ENCODE data around the gene PELI2.

Gene PELI2

GRCh38 chr14:56115976-56116893, 2.0 kb upstream of the PELI2 start:
- Histone ChIP-seq H3K9me3 (ENCODE audit: insufficient read depth, low read length) (no peaks in the 10 kb centered on the region), H3K27me3 (ENCODE audit: low read length) (no peaks in the 10 kb centered on the region), H4K20me1 (ENCODE audit: low read depth, low read length) (no peaks in the 10 kb centered on the region), H3K27ac (ENCODE audit: low read depth, low read length) (no peak overlapping the region), H3K9me2 (replicated peaks; ENCODE audit: insufficient read depth, low read length) (no peaks in the 10 kb centered on the region), H3K36me3 (ENCODE audit: low read length) (no peaks in the 10 kb centered on the region), H3K4me2 (ENCODE audit: low read depth, low read length, poor library complexity, severe bottlenecking) (no peak overlapping the region), H3F3A (ENCODE audit: insufficient read depth) (no peaks in the 10 kb centered on the region), H3K9ac (ENCODE audit: low read length) (no peak overlapping the region), H3K4me3 (ENCODE audit: insufficient read depth, low read length, poor library complexity, severe bottlenecking) (no peak overlapping the region), H2AFZ (ENCODE audit: low read depth, low read length, severe bottlenecking) (no peak overlapping the region), H3K79me2 (ENCODE audit: insufficient read depth, low read length) (no peaks in the 10 kb centered on the region)
- TF ChIP-seq EZH2phosphoT487 (conservative IDR thresholded peaks at IDR 0.05; ENCODE audit: low read length), result no peak
- TF ChIP-seq CTCF (IDR thresholded peaks at IDR 0.05; ENCODE audit: insufficient read depth, low read length, poor library complexity, severe bottlenecking), result no peak

GRCh38 chr14:56118611-56119181, 485 bp downstream of the PELI2 start:
- Histone ChIP-seq H3K27me3 (ENCODE audit: low read length) (no peaks in the 10 kb centered on the region; the same call in 1 of the 2 replicates), H3K9me2 (replicated peaks; ENCODE audit: insufficient read depth, low read length) (no peaks in the 10 kb centered on the region), H3F3A (ENCODE audit: insufficient read depth) (no peaks in the 10 kb centered on the region), H3K9ac (ENCODE audit: low read length) (peak overlapping the region; percentile 62), H3K4me3 (ENCODE audit: insufficient read depth, low read length, poor library complexity, severe bottlenecking) (peak overlapping the region; percentile 79), H3K27ac (ENCODE audit: low read depth, low read length) (no peak overlapping the region), H3K4me2 (ENCODE audit: low read depth, low read length, poor library complexity, severe bottlenecking) (peak overlapping the region; percentile 72), H2AFZ (ENCODE audit: low read depth, low read length, severe bottlenecking) (peak overlapping the region; percentile 83), H4K20me1 (ENCODE audit: low read depth, low read length) (no peaks in the 10 kb centered on the region), H3K79me2 (ENCODE audit: insufficient read depth, low read length) (no peaks in the 10 kb centered on the region), H3K9me3 (ENCODE audit: insufficient read depth, low read length) (no peaks in the 10 kb centered on the region), H3K36me3 (ENCODE audit: low read length) (no peaks in the 10 kb centered on the region)
- 0 out of 2 replicates have a peak, but pooled peaks have one; percentile 58 for TF ChIP-seq EZH2phosphoT487 (conservative IDR thresholded peaks at IDR 0.05; ENCODE audit: low read length)
- TF ChIP-seq CTCF (IDR thresholded peaks at IDR 0.05; ENCODE audit: insufficient read depth, low read length, poor library complexity, severe bottlenecking), result no peak

GRCh38 chr14:56119201-56119981, 1.2 kb downstream of the PELI2 start:
- Histone ChIP-seq H3K79me2 (ENCODE audit: insufficient read depth, low read length) (no peaks in the 10 kb centered on the region), H3K27me3 (ENCODE audit: low read length) (no peaks in the 10 kb centered on the region; the same call in 1 of the 2 replicates), H3K4me3 (ENCODE audit: insufficient read depth, low read length, poor library complexity, severe bottlenecking) (peak overlapping the region; percentile 79), H3K9me3 (ENCODE audit: insufficient read depth, low read length) (no peaks in the 10 kb centered on the region), H3K9me2 (replicated peaks; ENCODE audit: insufficient read depth, low read length) (no peaks in the 10 kb centered on the region), H3F3A (ENCODE audit: insufficient read depth) (no peaks in the 10 kb centered on the region), H2AFZ (ENCODE audit: low read depth, low read length, severe bottlenecking) (peak overlapping the region; percentile 15), H4K20me1 (ENCODE audit: low read depth, low read length) (no peaks in the 10 kb centered on the region), H3K36me3 (ENCODE audit: low read length) (no peaks in the 10 kb centered on the region), H3K27ac (ENCODE audit: low read depth, low read length) (no peak overlapping the region), H3K4me2 (ENCODE audit: low read depth, low read length, poor library complexity, severe bottlenecking) (peak overlapping the region; percentile 72), H3K9ac (ENCODE audit: low read length) (peak overlapping the region; percentile 62)
- no peak for TF ChIP-seq EZH2phosphoT487 (conservative IDR thresholded peaks at IDR 0.05; ENCODE audit: low read length)
- TF ChIP-seq CTCF (IDR thresholded peaks at IDR 0.05; ENCODE audit: insufficient read depth, low read length, poor library complexity, severe bottlenecking), result no peak

Data from SU-DHL-6 (cell line).